Mucosa of rectum (tissue), 2 donors: ENCODE results near the gene ARHGAP15.

Experiments
- H3K27ac ChIP-seq, 2 donors: one replicate each; pipeline ENCODE4 v1.7.0; 2013; ENCODE audit warnings: inconsistent platforms in 2 of 2, low read depth in 2 of 2, low read length in 2 of 2
- H3K27me3 ChIP-seq, 2 donors: one replicate each; pipeline ENCODE4 v1.7.0; 2013; ENCODE audit warnings: low read length in 2 of 2; ENCODE audit not compliant: control insufficient read depth in 2 of 2, insufficient read depth in 2 of 2
- H3K36me3 ChIP-seq, 2 donors: one replicate each; pipeline ENCODE4 v1.7.0; 2013; ENCODE audit warnings: low read length in 2 of 2; ENCODE audit not compliant: control insufficient read depth in 2 of 2, insufficient read depth in 2 of 2
- H3K4me1 ChIP-seq, 2 donors: one replicate each; pipeline ENCODE4 v1.7.0; 2013; ENCODE audit warnings: low read length in 2 of 2, mild to moderate bottlenecking in 1 of 2; ENCODE audit not compliant: control insufficient read depth in 2 of 2, insufficient read depth in 2 of 2
- H3K4me3 ChIP-seq, 2 donors: one replicate each; pipeline ENCODE4 v1.7.0; 2013; ENCODE audit warnings: low read length in 2 of 2
- H3K9ac ChIP-seq, 2 donors: one replicate each; pipeline ENCODE4 v1.7.0; 2013; ENCODE audit warnings: low read length in 2 of 2, low read depth in 1 of 2, mild to moderate bottlenecking in 1 of 2
- H3K9me3 ChIP-seq, 2 donors: one replicate each; pipeline ENCODE4 v1.7.0; 2013; ENCODE audit warnings: low read length in 2 of 2; ENCODE audit not compliant: control insufficient read depth in 2 of 2
- donor health status: healthy.
- donor health status: Normal muscosa, but diverticular disease.

Gene ARHGAP15

GRCh38 chr2:143571747-143572146 is 442.5 kb downstream of the ARHGAP15 start:
- H3K9ac ChIP-seq = no peak overlapping the region
- no peaks in the 10 kb centered on the region for H3K27me3 ChIP-seq
- no peaks in the 10 kb centered on the region for H3K4me1 ChIP-seq
- H3K27ac ChIP-seq = no peak overlapping the region
- no peaks in the 10 kb centered on the region for H3K9me3 ChIP-seq
- no peak overlapping the region for H3K4me3 ChIP-seq
- no peaks in the 10 kb centered on the region for H3K36me3 ChIP-seq

- Histone ChIP-seq H3K9me3 (no peaks in the 10 kb centered on the region), H3K36me3 (no peaks in the 10 kb centered on the region), H3K4me1 (no peaks in the 10 kb centered on the region), H3K27ac (no peak overlapping the region), H3K27me3 (no peaks in the 10 kb centered on the region), H3K9ac (no peak overlapping the region), H3K4me3 (no peak overlapping the region)
Measured at GRCh38 chr2:143572421-143572820, 443.2 kb downstream of the ARHGAP15 start.

- no peaks in the 10 kb centered on the region for H3K36me3 ChIP-seq
- H3K9ac ChIP-seq = no peak overlapping the region
- H3K4me3 ChIP-seq = no peak overlapping the region
- no peaks in the 10 kb centered on the region for H3K27me3 ChIP-seq
- H3K4me1 ChIP-seq = no peaks in the 10 kb centered on the region
- no peaks in the 10 kb centered on the region for H3K9me3 ChIP-seq
- H3K27ac ChIP-seq = no peak overlapping the region
Measured at GRCh38 chr2:143574069-143574468, 444.9 kb downstream of the ARHGAP15 start.

- no peak overlapping the region for H3K27ac ChIP-seq
- no peaks in the 10 kb centered on the region for H3K36me3 ChIP-seq
- no peaks in the 10 kb centered on the region for H3K9me3 ChIP-seq
- no peak overlapping the region for H3K4me3 ChIP-seq
- no peaks in the 10 kb centered on the region for H3K4me1 ChIP-seq
- no peaks in the 10 kb centered on the region for H3K27me3 ChIP-seq
- no peak overlapping the region for H3K9ac ChIP-seq
Measured at GRCh38 chr2:143575340-143575739, 446.1 kb downstream of the ARHGAP15 start.

- Histone ChIP-seq H3K36me3 (no peaks in the 10 kb centered on the region), H3K27ac (no peak overlapping the region), H3K4me3 (no peak overlapping the region), H3K4me1 (no peaks in the 10 kb centered on the region), H3K27me3 (no peaks in the 10 kb centered on the region), H3K9me3 (no peaks in the 10 kb centered on the region), H3K9ac (no peak overlapping the region)
Measured at GRCh38 chr2:143577489-143577888, 448.3 kb downstream of the ARHGAP15 start.

- Histone ChIP-seq H3K27ac (no peak overlapping the region), H3K4me3 (no peak overlapping the region), H3K9me3 (no peaks in the 10 kb centered on the region), H3K9ac (no peak overlapping the region), H3K4me1 (no peaks in the 10 kb centered on the region), H3K36me3 (no peaks in the 10 kb centered on the region), H3K27me3 (no peaks in the 10 kb centered on the region)
Measured at GRCh38 chr2:143579456-143579855, 450.2 kb downstream of the ARHGAP15 start.

- Histone ChIP-seq H3K4me3 (no peak overlapping the region), H3K9ac (no peak overlapping the region), H3K9me3 (no peaks in the 10 kb centered on the region), H3K36me3 (no peaks in the 10 kb centered on the region), H3K27me3 (no peaks in the 10 kb centered on the region), H3K27ac (no peak overlapping the region), H3K4me1 (no peaks in the 10 kb centered on the region)
Measured at GRCh38 chr2:143581134-143581533, 451.9 kb downstream of the ARHGAP15 start.

GRCh38 chr2:143582046-143582747 is 453.0 kb downstream of the ARHGAP15 start:
- Histone ChIP-seq H3K36me3 (no peaks in the 10 kb centered on the region), H3K4me3 (no peak overlapping the region), H3K27ac (no peak overlapping the region), H3K27me3 (no peaks in the 10 kb centered on the region), H3K9ac (no peak overlapping the region), H3K4me1 (no peaks in the 10 kb centered on the region), H3K9me3 (no peaks in the 10 kb centered on the region)

- Histone ChIP-seq H3K4me1 (no peaks in the 10 kb centered on the region), H3K27ac (no peak overlapping the region), H3K9ac (no peak overlapping the region), H3K36me3 (no peaks in the 10 kb centered on the region), H3K4me3 (no peak overlapping the region), H3K27me3 (no peaks in the 10 kb centered on the region), H3K9me3 (no peaks in the 10 kb centered on the region)
Measured at GRCh38 chr2:143584936-143585335, 455.7 kb downstream of the ARHGAP15 start.

DNA sequence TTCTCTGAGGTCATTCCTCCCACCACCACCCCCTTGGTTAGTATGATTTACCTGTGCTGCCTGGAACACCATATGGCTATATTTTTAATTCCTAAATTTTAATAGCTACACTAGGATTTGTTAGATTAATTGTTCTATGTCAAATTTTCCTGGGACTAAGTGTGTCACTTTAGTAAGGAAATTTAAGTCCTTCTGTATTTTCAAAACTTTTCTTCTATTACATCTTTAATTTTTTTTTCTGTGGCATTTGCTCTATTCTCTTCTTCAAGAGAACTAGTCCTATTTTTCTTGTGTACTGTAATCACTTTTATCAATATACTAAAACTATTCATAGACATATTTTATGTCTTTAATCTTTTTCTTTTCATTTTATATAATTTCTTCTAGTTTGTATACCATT is 456.9 kb downstream of the ARHGAP15 start:
- H3K4me3 ChIP-seq = no peak overlapping the region
- no peaks in the 10 kb centered on the region for H3K27me3 ChIP-seq
- H3K9me3 ChIP-seq = no peaks in the 10 kb centered on the region
- H3K9ac ChIP-seq = no peak overlapping the region
- no peak overlapping the region for H3K27ac ChIP-seq
- no peaks in the 10 kb centered on the region for H3K36me3 ChIP-seq
- H3K4me1 ChIP-seq = no peaks in the 10 kb centered on the region

DNA sequence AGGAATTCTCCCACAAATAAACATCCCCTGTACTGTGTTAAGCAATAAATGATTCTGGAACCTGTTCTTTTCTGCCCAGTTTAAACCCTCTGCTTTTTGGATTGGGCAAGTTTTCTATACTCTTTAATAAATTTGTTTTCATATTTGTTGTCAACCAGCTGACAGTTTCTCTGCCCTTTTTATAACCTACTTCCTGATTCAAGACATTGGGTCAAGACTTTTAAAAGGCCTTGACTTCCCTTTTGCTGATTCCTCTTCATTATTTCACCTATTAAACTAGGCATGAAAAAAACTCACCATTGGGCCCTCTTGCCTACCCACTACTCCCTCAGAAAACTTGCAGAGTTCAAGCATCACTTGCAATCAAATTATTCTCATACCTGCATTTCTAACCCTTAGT is 459.5 kb downstream of the ARHGAP15 start:
- no peaks in the 10 kb centered on the region for H3K9me3 ChIP-seq
- no peaks in the 10 kb centered on the region for H3K36me3 ChIP-seq
- no peak overlapping the region for H3K4me3 ChIP-seq
- H3K9ac ChIP-seq = no peak overlapping the region
- no peaks in the 10 kb centered on the region for H3K4me1 ChIP-seq
- H3K27ac ChIP-seq = no peak overlapping the region
- H3K27me3 ChIP-seq = no peaks in the 10 kb centered on the region
